Testis (tissue), 3 donors: ENCODE measurements around the gene CTSC. TPM values are rescaled to one million over a fixed set of nuclear protein-coding genes. Genes with fewer than 3 reads are reported as not detected.

Experiments
- DNase-seq: peaks from one replicate; pipeline ENCODE4 v3.0.0-alpha.2; 2019
- H3K27ac ChIP-seq, 2 donors: fragments of 200-600 bp; sonication (generic); one replicate each; pipeline ENCODE4 v1.5.1; 2019
- H3K27me3 ChIP-seq: fragments of 200-600 bp; sonication (generic); one replicate; pipeline ENCODE4 v1.5.1; 2019
- H3K36me3 ChIP-seq: fragments of 200-600 bp; sonication (generic); one replicate; pipeline ENCODE4 v1.5.1; 2017; ENCODE audit warnings: low read depth; ENCODE audit errors: missing control alignments
- H3K4me1 ChIP-seq: fragments of 200-600 bp; sonication (generic); one replicate; pipeline ENCODE4 v1.5.1; 2019
- H3K4me3 ChIP-seq, 2 donors: fragments of 200-600 bp; sonication (generic); one replicate each; pipeline ENCODE4 v1.5.1; 2017 to 2019
- H3K9me3 ChIP-seq: fragments of 200-600 bp; sonication (generic); one replicate; pipeline ENCODE4 v1.5.1; 2017
- CTCF ChIP-seq, 3 experiments: fragments of 450-650 bp in 2 of 3; fragments of 200-600 bp in 1 of 3; sonication (generic) in 1 of 3; IDR thresholded peaks; one replicate each; pipeline ENCODE4 v1.5.1; 2016 to 2019; ENCODE audit warnings: antibody characterized with exemption in 3 of 3, mild to moderate bottlenecking in 2 of 3, moderate library complexity in 1 of 3
- POLR2A ChIP-seq: fragments of 450-650 bp; IDR thresholded peaks from one replicate; pipeline ENCODE4 v1.6.1; 2017; ENCODE audit warnings: antibody characterized with exemption, mild to moderate bottlenecking, moderate library complexity
- WGBS, 2 donors: methylation state at CpG; one replicate each; pipeline ENCODE4 v1.1.5; 2018; 5-methylcytosine and 5-hydroxymethylcytosine counted together
- intact Hi-C: fragments of 100-400 bp; cut with DNase I; formaldehyde crosslinking; loops from one replicate; pipeline ENCODE4 v1.15.1; 2023; ENCODE audit warnings: low total_unique reads
- polyA plus RNA-seq: library from polyadenylated mRNA; stranded (reverse); fragments of 350-450 nt; fragmentation: Illumina TruSeq; extraction: RNeasy Lipid Tissue Mini Kit (QIAGEN cat#74804); gene quantifications from one replicate; pipeline ENCODE4 v1.2.3, GENCODE V29; 2014; ENCODE audit warnings: low read depth, low replicate concordance; ENCODE audit not compliant: insufficient read depth
- total RNA-seq, 2 donors: library from RNA; depleted of rRNA; stranded (reverse); fragments of >200 nt; gene quantifications; one replicate each; pipeline ENCODE4 v1.2.3, GENCODE V29; 2016

Gene CTSC
- total and polyA plus RNA-seq, 3 donors from 2014 or later: 39.1 to 71.0 (median 65.3) TPM

GRCh38 chr11:88303037-88303436 lies 34.5 kb downstream of the CTSC start:
- H3K36me3 ChIP-seq: no peaks in the 10 kb centered on the region
- 67 to 82% methylated on average over 1 of the region's 1 CpG for WGBS, 2 donors
- H3K9me3 ChIP-seq: no peaks in the 10 kb centered on the region
- DNase-seq: no peak
- H3K4me3 ChIP-seq: no peak overlapping the region
- peaks cover 9% of the 10 kb centered on the region for H3K4me1 ChIP-seq
- TF ChIP-seq POLR2A (no peak), CTCF (IDR thresholded peaks at IDR 0.05) (no peak)
- no peaks in the 10 kb centered on the region for H3K27me3 ChIP-seq
- intact Hi-C loops: no loop called here
- H3K27ac ChIP-seq: no peak overlapping the region

GRCh38 chr11:88301488-88302140 lies 35.9 kb downstream of the CTSC start:
- Histone ChIP-seq H3K27me3 (no peaks in the 10 kb centered on the region), H3K27ac (no peak overlapping the region), H3K4me3 (no peak overlapping the region), H3K36me3 (no peaks in the 10 kb centered on the region), H3K4me1 (peaks cover 23% of the 10 kb centered on the region), H3K9me3 (no peaks in the 10 kb centered on the region)
- intact Hi-C loops: no loop called here
- no peak for DNase-seq
- TF ChIP-seq POLR2A (no peak), CTCF (IDR thresholded peaks at IDR 0.05) (no peak)
- WGBS, 2 donors: 64 to 72% methylated on average over 9 of the region's 9 CpGs

GRCh38 chr11:88300888-88301487 lies 36.5 kb downstream of the CTSC start:
- Histone ChIP-seq H3K4me3 (no peak overlapping the region), H3K27ac (no peak overlapping the region), H3K36me3 (no peaks in the 10 kb centered on the region), H3K4me1 (peaks cover 24% of the 10 kb centered on the region), H3K9me3 (no peaks in the 10 kb centered on the region), H3K27me3 (no peaks in the 10 kb centered on the region)
- 81 to 89% methylated on average over 3 of the region's 3 CpGs for WGBS, 2 donors
- no peak for DNase-seq
- no peak for TF ChIP-seq CTCF (IDR thresholded peaks at IDR 0.05)
- TF ChIP-seq POLR2A: no peak
- intact Hi-C loops: no loop called here

GRCh38 chr11:88297863-88298262 lies 39.7 kb downstream of the CTSC start:
- peak overlapping the region in 1 of 2 donors; percentile 62 for H3K27ac ChIP-seq
- 33 to 42% methylated on average over 2 of the region's 2 CpGs for WGBS, 2 donors
- intact Hi-C loops: no loop called here
- no peak for DNase-seq
- TF ChIP-seq CTCF (IDR thresholded peaks at IDR 0.05) (no peak), POLR2A (no peak)
- H3K4me3 ChIP-seq: no peak overlapping the region
- no peaks in the 10 kb centered on the region for H3K27me3 ChIP-seq
- H3K9me3 ChIP-seq: no peaks in the 10 kb centered on the region
- peaks cover 24% of the 10 kb centered on the region for H3K4me1 ChIP-seq
- H3K36me3 ChIP-seq: no peaks in the 10 kb centered on the region

- H3K4me3 ChIP-seq: no peak overlapping the region
- 33 to 37% methylated on average over 2 of the region's 2 CpGs for WGBS, 2 donors
- no peak for DNase-seq
- H3K27ac ChIP-seq: peak overlapping the region in 1 of 2 donors; percentile 62
- peaks cover 26% of the 10 kb centered on the region for H3K4me1 ChIP-seq
- no peaks in the 10 kb centered on the region for H3K36me3 ChIP-seq
- H3K27me3 ChIP-seq: no peaks in the 10 kb centered on the region
- intact Hi-C loops: no loop called here
- no peaks in the 10 kb centered on the region for H3K9me3 ChIP-seq
- TF ChIP-seq POLR2A: no peak
- no peak for TF ChIP-seq CTCF (IDR thresholded peaks at IDR 0.05)
These were observed 40.1 kb downstream of the CTSC start for GRCh38 chr11:88297421-88297820.
